Neural cell (in vitro differentiated cells): ENCODE data around the gene DUS1L.

Experiments
- EZH2 ChIP-seq: fragments of 200-600, 300-800 bp; shearing (Covaris generic), sonication (generic); IDR thresholded peaks from 2 replicates; pipeline ENCODE4 v1.6.1; 2014; ENCODE audit warnings: antibody characterized with exemption, low read length, borderline replicate concordance, mild to moderate bottlenecking; ENCODE audit not compliant: insufficient read depth, poor library complexity, severe bottlenecking
- POLR2AphosphoS5 ChIP-seq: IDR thresholded peaks from 2 replicates; pipeline ENCODE4 v1.6.1; 2012
- TAF1 ChIP-seq: IDR thresholded peaks from 2 replicates; pipeline ENCODE4 v1.6.1; 2012; ENCODE audit warnings: low read depth
- TF ChIP-seq, protein P1 (sequence below): fragments of 450-650 bp; IDR thresholded peaks from 2 replicates; pipeline ENCODE4 v1.5.1; 2014; ENCODE audit warnings: antibody characterized with exemption, mild to moderate bottlenecking, moderate library complexity; ENCODE audit not compliant: poor library complexity, severe bottlenecking

DNA sequence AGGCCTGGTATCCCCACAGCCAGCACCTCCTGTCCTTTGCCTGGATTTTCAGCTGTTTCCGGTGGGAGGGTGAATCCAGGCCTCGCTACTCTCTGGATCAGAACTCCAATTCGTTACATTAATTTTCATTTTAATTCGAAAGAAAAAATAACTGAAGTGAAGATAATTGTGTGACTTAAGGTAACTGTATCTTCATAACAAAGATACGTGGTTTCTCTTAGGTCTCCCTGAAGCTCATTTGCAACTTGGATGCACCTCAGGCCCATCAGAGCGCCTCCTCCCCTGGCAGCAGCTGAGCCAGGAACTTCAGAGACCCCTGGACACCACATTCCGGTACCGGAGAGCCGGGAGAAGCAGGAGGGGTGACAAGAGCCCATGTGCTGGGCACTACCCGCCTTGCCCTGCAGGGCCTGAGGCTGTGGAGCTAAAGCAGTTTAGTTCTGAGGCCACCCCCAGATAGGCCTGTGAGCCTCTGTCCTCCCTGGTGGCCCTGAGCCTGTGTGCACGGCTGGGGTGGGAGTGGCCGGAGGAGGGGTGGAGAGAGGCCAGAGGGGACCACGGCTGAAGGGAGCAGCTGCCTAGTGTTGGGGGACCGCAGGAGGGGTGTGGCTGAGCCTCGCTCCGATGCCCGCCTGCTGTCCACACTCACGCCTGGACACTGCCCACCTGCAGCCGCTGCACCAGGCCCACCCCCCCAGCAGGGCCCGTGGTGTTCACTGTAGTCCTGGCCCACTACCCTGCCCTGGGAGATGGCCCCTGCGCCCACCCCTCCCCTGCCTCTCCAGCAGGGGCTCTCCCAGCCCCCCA lies 11.4 kb upstream of the DUS1L start:
- TF ChIP-seq EZH2 (no peak), TAF1 (no peak), POLR2AphosphoS5 (no peak)
- TF ChIP-seq, protein P1, sequence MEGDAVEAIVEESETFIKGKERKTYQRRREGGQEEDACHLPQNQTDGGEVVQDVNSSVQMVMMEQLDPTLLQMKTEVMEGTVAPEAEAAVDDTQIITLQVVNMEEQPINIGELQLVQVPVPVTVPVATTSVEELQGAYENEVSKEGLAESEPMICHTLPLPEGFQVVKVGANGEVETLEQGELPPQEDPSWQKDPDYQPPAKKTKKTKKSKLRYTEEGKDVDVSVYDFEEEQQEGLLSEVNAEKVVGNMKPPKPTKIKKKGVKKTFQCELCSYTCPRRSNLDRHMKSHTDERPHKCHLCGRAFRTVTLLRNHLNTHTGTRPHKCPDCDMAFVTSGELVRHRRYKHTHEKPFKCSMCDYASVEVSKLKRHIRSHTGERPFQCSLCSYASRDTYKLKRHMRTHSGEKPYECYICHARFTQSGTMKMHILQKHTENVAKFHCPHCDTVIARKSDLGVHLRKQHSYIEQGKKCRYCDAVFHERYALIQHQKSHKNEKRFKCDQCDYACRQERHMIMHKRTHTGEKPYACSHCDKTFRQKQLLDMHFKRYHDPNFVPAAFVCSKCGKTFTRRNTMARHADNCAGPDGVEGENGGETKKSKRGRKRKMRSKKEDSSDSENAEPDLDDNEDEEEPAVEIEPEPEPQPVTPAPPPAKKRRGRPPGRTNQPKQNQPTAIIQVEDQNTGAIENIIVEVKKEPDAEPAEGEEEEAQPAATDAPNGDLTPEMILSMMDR = no peak
